Vagina (tissue), 2 donors: ENCODE results near the gene DND1.

Experiments used
- POLR2A ChIP-seq, 2 donors: fragments of 450-650 bp; IDR thresholded peaks; one replicate each; pipeline ENCODE4 v1.6.1; 2017; ENCODE audit warnings: antibody characterized with exemption in 2 of 2, mild to moderate bottlenecking in 2 of 2, moderate library complexity in 2 of 2
- TF ChIP-seq, protein P1 (sequence below), 3 experiments: fragments of 450-650 bp in 2 of 3; fragments of 200-600 bp in 1 of 3; sonication (generic) in 1 of 3; IDR thresholded peaks; one replicate each; pipeline ENCODE4 v1.5.1; 2017 to 2019; ENCODE audit warnings: antibody characterized with exemption in 3 of 3, mild to moderate bottlenecking in 2 of 3, moderate library complexity in 2 of 3

DNA sequence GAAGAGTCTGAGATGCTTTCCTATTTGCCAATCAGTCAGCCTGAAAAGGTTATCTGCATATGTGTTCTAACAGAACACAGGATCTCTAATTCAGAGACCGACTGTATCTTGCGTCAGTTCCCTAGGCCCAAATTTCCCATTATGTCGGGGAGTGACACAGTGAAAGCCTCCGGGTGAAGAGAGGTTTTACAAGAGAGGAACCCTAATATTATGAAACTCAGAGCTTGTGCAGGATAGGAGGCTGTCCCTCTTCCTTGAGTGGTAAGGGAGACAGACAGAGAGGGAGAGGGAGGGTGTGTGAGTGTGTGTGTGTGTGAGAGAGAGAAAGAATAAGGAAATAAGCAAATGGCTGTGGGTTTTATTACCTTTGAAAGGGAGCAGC is 42.3 kb downstream of the DND1 start:
- TF ChIP-seq, protein P1, sequence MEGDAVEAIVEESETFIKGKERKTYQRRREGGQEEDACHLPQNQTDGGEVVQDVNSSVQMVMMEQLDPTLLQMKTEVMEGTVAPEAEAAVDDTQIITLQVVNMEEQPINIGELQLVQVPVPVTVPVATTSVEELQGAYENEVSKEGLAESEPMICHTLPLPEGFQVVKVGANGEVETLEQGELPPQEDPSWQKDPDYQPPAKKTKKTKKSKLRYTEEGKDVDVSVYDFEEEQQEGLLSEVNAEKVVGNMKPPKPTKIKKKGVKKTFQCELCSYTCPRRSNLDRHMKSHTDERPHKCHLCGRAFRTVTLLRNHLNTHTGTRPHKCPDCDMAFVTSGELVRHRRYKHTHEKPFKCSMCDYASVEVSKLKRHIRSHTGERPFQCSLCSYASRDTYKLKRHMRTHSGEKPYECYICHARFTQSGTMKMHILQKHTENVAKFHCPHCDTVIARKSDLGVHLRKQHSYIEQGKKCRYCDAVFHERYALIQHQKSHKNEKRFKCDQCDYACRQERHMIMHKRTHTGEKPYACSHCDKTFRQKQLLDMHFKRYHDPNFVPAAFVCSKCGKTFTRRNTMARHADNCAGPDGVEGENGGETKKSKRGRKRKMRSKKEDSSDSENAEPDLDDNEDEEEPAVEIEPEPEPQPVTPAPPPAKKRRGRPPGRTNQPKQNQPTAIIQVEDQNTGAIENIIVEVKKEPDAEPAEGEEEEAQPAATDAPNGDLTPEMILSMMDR (IDR thresholded peaks at IDR 0.05) = no peak
- no peak for TF ChIP-seq POLR2A (IDR thresholded peaks at IDR 0.05)
